WTC11 (cell line): Measurements from ENCODE around the gene HRAS. TPM values are rescaled to one million over a fixed set of nuclear protein-coding genes. Genes with fewer than 3 reads are reported as not detected.

Experiments
- ARID4B ChIP-seq: sonication (generic); formaldehyde crosslinking; IDR thresholded peaks from 2 replicates; pipeline ENCODE4 v1.8.0; 2023; ENCODE audit warnings: missing genetic modification reagents, mild to moderate bottlenecking, borderline replicate concordance
- CREB1 ChIP-seq: sonication (generic); formaldehyde crosslinking; IDR thresholded peaks from 2 replicates; pipeline ENCODE4 v1.8.0; 2023; ENCODE audit warnings: mild to moderate bottlenecking, missing genetic modification reagents
- CREM ChIP-seq: sonication (generic); formaldehyde crosslinking; IDR thresholded peaks from 2 replicates; pipeline ENCODE4 v1.8.1; 2022; ENCODE audit warnings: mild to moderate bottlenecking, missing genetic modification reagents, moderate library complexity
- E2F1 ChIP-seq: sonication (generic); formaldehyde crosslinking; IDR thresholded peaks from 2 replicates; pipeline ENCODE4 v1.8.0; 2022; ENCODE audit warnings: mild to moderate bottlenecking, missing genetic modification reagents
- EMX1 ChIP-seq: fragments of 250-450 bp; sonication (Bioruptor Pico); IDR thresholded peaks from 2 replicates; pipeline ENCODE4 v1.8.0; 2021; ENCODE audit warnings: mild to moderate bottlenecking
- FOXK1 ChIP-seq: sonication (generic); formaldehyde crosslinking; IDR thresholded peaks from 2 replicates; pipeline ENCODE4 v1.8.0; 2022; ENCODE audit warnings: mild to moderate bottlenecking, moderate library complexity, missing genetic modification reagents
- GABPB1 ChIP-seq: sonication (generic); formaldehyde crosslinking; IDR thresholded peaks from 2 replicates; pipeline ENCODE4 v1.8.1; 2023; ENCODE audit warnings: mild to moderate bottlenecking, missing genetic modification reagents
- GTF2I ChIP-seq: fragments of 250-450 bp; sonication (Bioruptor Pico); conservative IDR thresholded peaks from 2 replicates; pipeline ENCODE4 v1.4.0; 2021; ENCODE audit warnings: mild to moderate bottlenecking
- HMGXB4 ChIP-seq: sonication (generic); formaldehyde crosslinking; IDR thresholded peaks from 2 replicates; pipeline ENCODE4 v1.8.1; 2023; ENCODE audit warnings: mild to moderate bottlenecking, moderate library complexity, missing genetic modification reagents
- JAZF1 ChIP-seq: fragments of 250-450 bp; sonication (Bioruptor Pico); IDR thresholded peaks from 2 replicates; pipeline ENCODE4 v1.9.0; 2021; ENCODE audit warnings: moderate library complexity, mild to moderate bottlenecking, inconsistent platforms
- JUN ChIP-seq: sonication (generic); formaldehyde crosslinking; IDR thresholded peaks from 2 replicates; pipeline ENCODE4 v1.8.0; 2023; ENCODE audit warnings: mild to moderate bottlenecking, missing genetic modification reagents
- MAX ChIP-seq: sonication (generic); formaldehyde crosslinking; IDR thresholded peaks from 2 replicates; pipeline ENCODE4 v1.8.0; 2022; ENCODE audit warnings: mild to moderate bottlenecking, missing genetic modification reagents
- MLX ChIP-seq: sonication (generic); formaldehyde crosslinking; IDR thresholded peaks from 2 replicates; pipeline ENCODE4 v1.8.1; 2023; ENCODE audit warnings: mild to moderate bottlenecking, missing genetic modification reagents, moderate library complexity
- MXD4 ChIP-seq: fragments of 250-450 bp; sonication (Bioruptor Pico); IDR thresholded peaks from 2 replicates; pipeline ENCODE4 v1.8.0; 2021; ENCODE audit warnings: mild to moderate bottlenecking, moderate library complexity, borderline replicate concordance
- MYBL2 ChIP-seq: sonication (generic); formaldehyde crosslinking; IDR thresholded peaks from 2 replicates; pipeline ENCODE4 v1.8.1; 2023; ENCODE audit warnings: mild to moderate bottlenecking, moderate library complexity, missing genetic modification reagents
- OVOL2 ChIP-seq: fragments of 250-450 bp; sonication (Bioruptor Pico); IDR thresholded peaks from 2 replicates; pipeline ENCODE4 v1.9.0; 2021; ENCODE audit warnings: mild to moderate bottlenecking, borderline replicate concordance
- SP1 ChIP-seq: sonication (generic); formaldehyde crosslinking; conservative IDR thresholded peaks from 2 replicates; pipeline ENCODE4 v1.8.1; 2022; ENCODE audit warnings: missing genetic modification reagents
- USF1 ChIP-seq: sonication (generic); formaldehyde crosslinking; IDR thresholded peaks from 2 replicates; pipeline ENCODE4 v1.8.0; 2022; ENCODE audit warnings: mild to moderate bottlenecking, missing genetic modification reagents
- USF2 ChIP-seq: sonication (generic); formaldehyde crosslinking; IDR thresholded peaks from 2 replicates; pipeline ENCODE4 v1.8.1; 2023; ENCODE audit warnings: mild to moderate bottlenecking, missing genetic modification reagents, moderate library complexity
- ZBTB21 ChIP-seq: sonication (generic); formaldehyde crosslinking; IDR thresholded peaks from 2 replicates; pipeline ENCODE4 v1.8.1; 2023; ENCODE audit warnings: mild to moderate bottlenecking, missing genetic modification reagents, borderline replicate concordance
- ZNF138 ChIP-seq: sonication (generic); formaldehyde crosslinking; conservative IDR thresholded peaks from 2 replicates; pipeline ENCODE4 v1.8.1; 2022; ENCODE audit warnings: mild to moderate bottlenecking, moderate library complexity, missing genetic modification reagents
- ZNF317 ChIP-seq: sonication (generic); formaldehyde crosslinking; IDR thresholded peaks from 2 replicates; pipeline ENCODE4 v1.8.1; 2023; ENCODE audit warnings: low read depth, mild to moderate bottlenecking, moderate library complexity, missing genetic modification reagents, borderline replicate concordance
- ZNF425 ChIP-seq: fragments of 250-450 bp; sonication (Bioruptor Pico); conservative IDR thresholded peaks from 2 replicates; pipeline ENCODE4 v1.9.0; 2021; ENCODE audit warnings: mild to moderate bottlenecking
- total RNA-seq: library from RNA; stranded (reverse); gene quantifications from 3 replicates; pipeline ENCODE4 v1.2.3, GENCODE V29; 2021

The HRAS gene
- total RNA-seq, 1 experiment from 2014 or later = 62.4 TPM

GRCh38 chr11:506238-506994 lies 29.0 kb downstream of the HRAS start (continued):
- TF ChIP-seq ZNF138 (no peak), ZNF425 (CRISPR knock-in tag) (no peak), GABPB1 (peak; percentile 59; the same call in 1 of the 2 replicates), GTF2I (CRISPR knock-in tag) (no peak), EMX1 (CRISPR knock-in tag) (0 out of 2 replicates have a peak, but pooled peaks have one; percentile 62), HMGXB4 (CRISPR knock-in tag) (no peak), CREM (peak; percentile 98), SP1 (CRISPR knock-in tag) (peak; percentile 98), ZNF317 (CRISPR knock-in tag) (no peak), OVOL2 (CRISPR knock-in tag) (no peak), MXD4 (CRISPR knock-in tag) (no peak), USF2 (CRISPR knock-in tag) (peak; percentile 90), MLX (CRISPR knock-in tag) (no peak), FOXK1 (peak; percentile 94), JAZF1 (CRISPR knock-in tag) (no peak), E2F1 (CRISPR knock-in tag) (no peak), CREB1 (no peak), ZBTB21 (CRISPR knock-in tag) (no peak), MYBL2 (CRISPR knock-in tag) (peak; percentile 64; the same call in 1 of the 2 replicates), JUN (CRISPR knock-in tag) (no peak), ARID4B (CRISPR knock-in tag) (peak; percentile 84; the same call in 1 of the 2 replicates), USF1 (CRISPR knock-in tag) (peak; percentile 88), MAX (CRISPR knock-in tag) (peak; percentile 94)
